HepG2 (cell line): ENCODE data around the gene PHRF1. TPM values are rescaled to one million over a fixed set of nuclear protein-coding genes. Genes with fewer than 3 reads are reported as not detected.

ENCODE experiments used
- GATAD1 ChIP-seq: IDR thresholded peaks from 2 replicates; pipeline ENCODE4 v1.6.1; 2016; ENCODE audit warnings: missing genetic modification reagents, missing compliant biosample characterization
- GFI1 ChIP-seq: sonication (generic); formaldehyde crosslinking; IDR thresholded peaks from 2 replicates; pipeline ENCODE4 v1.5.0; 2020; ENCODE audit warnings: missing genetic modification reagents, mild to moderate bottlenecking, borderline replicate concordance
- MBNL3 ChIP-seq: fragments of 250-450 bp; sonication (Bioruptor Pico); conservative IDR thresholded peaks from 2 replicates; pipeline ENCODE4 v1.8.0; 2022; ENCODE audit warnings: mild to moderate bottlenecking, inconsistent platforms
- ONECUT2 ChIP-seq: sonication (generic); formaldehyde crosslinking; IDR thresholded peaks from 2 replicates; pipeline ENCODE4 v1.4.0; 2020; ENCODE audit warnings: missing genetic modification reagents
- RBFOX2 ChIP-seq: fragments of 200-400 bp; formaldehyde crosslinking; IDR thresholded peaks from 2 replicates; pipeline ENCODE4 v1.6.1; 2017; ENCODE audit warnings: low read depth, mild to moderate bottlenecking, low read length
- SETDB1 ChIP-seq: sonication (generic); formaldehyde crosslinking; IDR thresholded peaks from 2 replicates; pipeline ENCODE4 v1.5.1; 2020; ENCODE audit warnings: missing genetic modification reagents, mild to moderate bottlenecking, borderline replicate concordance
- SNRNP70 ChIP-seq: fragments of 200-400 bp; formaldehyde crosslinking; IDR thresholded peaks from 2 replicates; pipeline ENCODE4 v1.6.1; 2017; ENCODE audit warnings: mild to moderate bottlenecking, low read depth, low read length, moderate library complexity
- SRSF4 ChIP-seq: fragments of 200-400 bp; formaldehyde crosslinking; IDR thresholded peaks from one replicate; pipeline ENCODE4 v1.6.1; 2018; ENCODE audit warnings: mild to moderate bottlenecking, low read depth, low read length, moderate library complexity; ENCODE audit not compliant: poor library complexity, severe bottlenecking
- ZNF232 ChIP-seq: sonication (generic); formaldehyde crosslinking; IDR thresholded peaks from 2 replicates; pipeline ENCODE4 v1.4.0; 2020; ENCODE audit warnings: missing genetic modification reagents, borderline replicate concordance
- ZNF30 ChIP-seq: sonication (generic); formaldehyde crosslinking; IDR thresholded peaks from 2 replicates; pipeline ENCODE4 v1.5.0; 2020; ENCODE audit warnings: mild to moderate bottlenecking, missing genetic modification reagents
- ZNF367 ChIP-seq: sonication (generic); formaldehyde crosslinking; IDR thresholded peaks from 2 replicates; pipeline ENCODE4 v1.4.0; 2020; ENCODE audit warnings: missing genetic modification reagents, borderline replicate concordance
- ZNF460 ChIP-seq: sonication (generic); formaldehyde crosslinking; IDR thresholded peaks from 2 replicates; pipeline ENCODE4 v1.5.1; 2020; ENCODE audit warnings: missing genetic modification reagents, mild to moderate bottlenecking, borderline replicate concordance
- ZNF75D ChIP-seq: sonication (generic); formaldehyde crosslinking; IDR thresholded peaks from 2 replicates; pipeline ENCODE4 v1.8.1; 2023; ENCODE audit warnings: missing genetic modification reagents, mild to moderate bottlenecking, borderline replicate concordance
- polyA plus RNA-seq, 8 experiments: library from polyadenylated mRNA; depleted of rRNA in 3 of 8; stranded (reverse) in 7 of 8; unstranded in 1 of 8; fragments of >200 nt; fragmentation: Illumina TruSeq in 4 of 8; extraction: Trizol in 4 of 8; gene quantifications; 2 replicates each; pipeline versions ENCODE4 v1.2.1 to v1.2.3, GENCODE V29; 2011 to 2016; ENCODE audit warnings: low read depth in 4 of 8, missing spikeins in 1 of 8, mixed read lengths in 1 of 8; ENCODE audit not compliant: insufficient read depth in 1 of 8
- total RNA-seq, 5 experiments: library from RNA; depleted of rRNA; stranded (reverse); fragments of >200 nt; fragmentation: Illumina TruSeq; extraction: Trizol; gene quantifications; 2 replicates each; pipeline ENCODE4 v1.2.3, GENCODE V29; 2016; ENCODE audit warnings: low read depth in 1 of 5
- TF ChIP-seq, protein P1 (sequence below): sonication (generic); formaldehyde crosslinking; IDR thresholded peaks from 2 replicates; pipeline ENCODE4 v1.9.0; 2022; ENCODE audit warnings: missing genetic modification reagents, mild to moderate bottlenecking, borderline replicate concordance
- TF ChIP-seq, protein P2 (sequence below): sonication (generic); formaldehyde crosslinking; IDR thresholded peaks from 2 replicates; pipeline ENCODE4 v1.4.0; 2020; ENCODE audit warnings: mild to moderate bottlenecking, missing genetic modification reagents
- TF ChIP-seq, protein P3 (sequence below): sonication (generic); formaldehyde crosslinking; IDR thresholded peaks from 2 replicates; pipeline ENCODE4 v1.4.0; 2020; ENCODE audit warnings: mild to moderate bottlenecking, missing genetic modification reagents, borderline replicate concordance
- TF ChIP-seq, protein P4 (sequence below): sonication (generic); formaldehyde crosslinking; IDR thresholded peaks from 2 replicates; pipeline ENCODE4 v1.9.0; 2022; ENCODE audit warnings: low read depth, missing genetic modification reagents
- TF ChIP-seq, protein P5 (sequence below): sonication (generic); formaldehyde crosslinking; IDR thresholded peaks from 2 replicates; pipeline ENCODE4 v1.4.0; 2020; ENCODE audit warnings: missing genetic modification reagents, borderline replicate concordance

Gene PHRF1
- total and polyA plus RNA-seq, 2 of the 13 experiments (the other 11 are each of a cell fraction or from before 2014, with no cell fraction given): 8.2 to 16.7 TPM

DNA sequence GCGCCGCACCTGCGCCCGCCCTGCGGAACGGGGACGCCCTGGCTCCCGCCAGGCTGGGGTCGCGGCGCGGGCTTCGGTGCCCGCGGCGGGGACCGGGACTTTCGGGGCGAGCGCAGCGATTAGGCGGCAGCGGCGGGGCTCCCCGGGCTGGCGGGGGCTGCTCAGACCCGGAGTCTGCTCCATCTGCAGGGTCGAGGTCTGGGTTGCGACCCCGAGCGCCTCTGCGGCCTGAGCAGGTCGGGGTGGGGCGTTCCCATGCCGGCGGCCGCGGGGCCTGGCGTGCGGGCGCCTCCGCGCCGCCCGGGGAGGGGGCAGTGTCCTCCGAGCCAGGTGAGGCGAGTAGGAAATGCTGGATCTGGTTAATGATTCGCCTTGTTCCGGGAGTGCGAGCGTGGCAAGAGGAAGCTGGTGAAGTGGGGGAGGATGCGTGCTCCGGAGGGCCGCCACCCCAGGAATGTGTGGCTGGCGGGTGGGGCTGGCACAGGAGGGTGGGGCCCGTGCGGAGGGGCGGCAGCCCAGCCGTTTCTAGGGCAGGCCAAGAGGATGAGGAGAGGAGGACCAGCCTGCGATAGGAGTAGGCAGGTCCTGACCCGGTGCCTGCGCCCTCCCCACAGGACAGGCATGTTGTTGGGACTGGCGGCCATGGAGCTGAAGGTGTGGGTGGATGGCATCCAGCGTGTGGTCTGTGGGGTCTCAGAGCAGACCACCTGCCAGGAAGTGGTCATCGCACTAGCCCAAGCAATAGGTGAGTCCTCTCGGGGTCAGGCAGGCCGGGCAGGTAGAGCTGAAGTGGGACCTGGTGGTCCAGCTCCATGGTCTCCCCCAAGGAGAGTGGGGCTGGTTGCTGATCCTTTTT is 14.9 kb upstream of the PHRF1 start (continued):
- TF ChIP-seq, protein P1, sequence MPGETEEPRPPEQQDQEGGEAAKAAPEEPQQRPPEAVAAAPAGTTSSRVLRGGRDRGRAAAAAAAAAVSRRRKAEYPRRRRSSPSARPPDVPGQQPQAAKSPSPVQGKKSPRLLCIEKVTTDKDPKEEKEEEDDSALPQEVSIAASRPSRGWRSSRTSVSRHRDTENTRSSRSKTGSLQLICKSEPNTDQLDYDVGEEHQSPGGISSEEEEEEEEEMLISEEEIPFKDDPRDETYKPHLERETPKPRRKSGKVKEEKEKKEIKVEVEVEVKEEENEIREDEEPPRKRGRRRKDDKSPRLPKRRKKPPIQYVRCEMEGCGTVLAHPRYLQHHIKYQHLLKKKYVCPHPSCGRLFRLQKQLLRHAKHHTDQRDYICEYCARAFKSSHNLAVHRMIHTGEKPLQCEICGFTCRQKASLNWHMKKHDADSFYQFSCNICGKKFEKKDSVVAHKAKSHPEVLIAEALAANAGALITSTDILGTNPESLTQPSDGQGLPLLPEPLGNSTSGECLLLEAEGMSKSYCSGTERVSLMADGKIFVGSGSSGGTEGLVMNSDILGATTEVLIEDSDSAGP: no peak
- TF ChIP-seq MBNL3 (CRISPR knock-in tag) (no peak), ZNF460 (no peak), GATAD1 (CRISPR knock-in tag) (0 out of 2 replicates have a peak, but pooled peaks have one; percentile 61), SNRNP70 (no peak), GFI1 (no peak), ZNF75D (no peak), ZNF367 (CRISPR knock-in tag) (no peak), RBFOX2 (peak; percentile 72), SETDB1 (CRISPR knock-in tag) (no peak), ZNF232 (peak; percentile 38; the same call in 1 of the 2 replicates), ZNF30 (CRISPR knock-in tag) (no peak), ONECUT2 (CRISPR knock-in tag) (no peak), SRSF4 (no peak)
- TF ChIP-seq, protein P2, sequence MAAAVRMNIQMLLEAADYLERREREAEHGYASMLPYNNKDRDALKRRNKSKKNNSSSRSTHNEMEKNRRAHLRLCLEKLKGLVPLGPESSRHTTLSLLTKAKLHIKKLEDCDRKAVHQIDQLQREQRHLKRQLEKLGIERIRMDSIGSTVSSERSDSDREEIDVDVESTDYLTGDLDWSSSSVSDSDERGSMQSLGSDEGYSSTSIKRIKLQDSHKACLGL (CRISPR knock-in tag): no peak; the same call in 1 of the 2 replicates
- TF ChIP-seq, protein P3, sequence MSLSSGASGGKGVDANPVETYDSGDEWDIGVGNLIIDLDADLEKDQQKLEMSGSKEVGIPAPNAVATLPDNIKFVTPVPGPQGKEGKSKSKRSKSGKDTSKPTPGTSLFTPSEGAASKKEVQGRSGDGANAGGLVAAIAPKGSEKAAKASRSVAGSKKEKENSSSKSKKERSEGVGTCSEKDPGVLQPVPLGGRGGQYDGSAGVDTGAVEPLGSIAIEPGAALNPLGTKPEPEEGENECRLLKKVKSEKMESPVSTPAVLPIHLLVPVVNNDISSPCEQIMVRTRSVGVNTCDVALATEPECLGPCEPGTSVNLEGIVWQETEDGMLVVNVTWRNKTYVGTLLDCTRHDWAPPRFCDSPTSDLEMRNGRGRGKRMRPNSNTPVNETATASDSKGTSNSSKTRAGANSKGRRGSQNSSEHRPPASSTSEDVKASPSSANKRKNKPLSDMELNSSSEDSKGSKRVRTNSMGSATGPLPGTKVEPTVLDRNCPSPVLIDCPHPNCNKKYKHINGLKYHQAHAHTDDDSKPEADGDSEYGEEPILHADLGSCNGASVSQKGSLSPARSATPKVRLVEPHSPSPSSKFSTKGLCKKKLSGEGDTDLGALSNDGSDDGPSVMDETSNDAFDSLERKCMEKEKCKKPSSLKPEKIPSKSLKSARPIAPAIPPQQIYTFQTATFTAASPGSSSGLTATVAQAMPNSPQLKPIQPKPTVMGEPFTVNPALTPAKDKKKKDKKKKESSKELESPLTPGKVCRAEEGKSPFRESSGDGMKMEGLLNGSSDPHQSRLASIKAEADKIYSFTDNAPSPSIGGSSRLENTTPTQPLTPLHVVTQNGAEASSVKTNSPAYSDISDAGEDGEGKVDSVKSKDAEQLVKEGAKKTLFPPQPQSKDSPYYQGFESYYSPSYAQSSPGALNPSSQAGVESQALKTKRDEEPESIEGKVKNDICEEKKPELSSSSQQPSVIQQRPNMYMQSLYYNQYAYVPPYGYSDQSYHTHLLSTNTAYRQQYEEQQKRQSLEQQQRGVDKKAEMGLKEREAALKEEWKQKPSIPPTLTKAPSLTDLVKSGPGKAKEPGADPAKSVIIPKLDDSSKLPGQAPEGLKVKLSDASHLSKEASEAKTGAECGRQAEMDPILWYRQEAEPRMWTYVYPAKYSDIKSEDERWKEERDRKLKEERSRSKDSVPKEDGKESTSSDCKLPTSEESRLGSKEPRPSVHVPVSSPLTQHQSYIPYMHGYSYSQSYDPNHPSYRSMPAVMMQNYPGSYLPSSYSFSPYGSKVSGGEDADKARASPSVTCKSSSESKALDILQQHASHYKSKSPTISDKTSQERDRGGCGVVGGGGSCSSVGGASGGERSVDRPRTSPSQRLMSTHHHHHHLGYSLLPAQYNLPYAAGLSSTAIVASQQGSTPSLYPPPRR (CRISPR knock-in tag): peak; percentile 41; the same call in 1 of the 2 replicates
- TF ChIP-seq, protein P4, sequence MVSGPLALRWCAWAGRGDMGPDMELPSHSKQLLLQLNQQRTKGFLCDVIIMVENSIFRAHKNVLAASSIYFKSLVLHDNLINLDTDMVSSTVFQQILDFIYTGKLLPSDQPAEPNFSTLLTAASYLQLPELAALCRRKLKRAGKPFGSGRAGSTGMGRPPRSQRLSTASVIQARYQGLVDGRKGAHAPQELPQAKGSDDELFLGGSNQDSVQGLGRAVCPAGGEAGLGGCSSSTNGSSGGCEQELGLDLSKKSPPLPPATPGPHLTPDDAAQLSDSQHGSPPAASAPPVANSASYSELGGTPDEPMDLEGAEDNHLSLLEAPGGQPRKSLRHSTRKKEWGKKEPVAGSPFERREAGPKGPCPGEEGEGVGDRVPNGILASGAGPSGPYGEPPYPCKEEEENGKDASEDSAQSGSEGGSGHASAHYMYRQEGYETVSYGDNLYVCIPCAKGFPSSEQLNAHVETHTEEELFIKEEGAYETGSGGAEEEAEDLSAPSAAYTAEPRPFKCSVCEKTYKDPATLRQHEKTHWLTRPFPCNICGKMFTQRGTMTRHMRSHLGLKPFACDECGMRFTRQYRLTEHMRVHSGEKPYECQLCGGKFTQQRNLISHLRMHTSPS (CRISPR knock-in tag): peak; percentile 82
- TF ChIP-seq, protein P5, sequence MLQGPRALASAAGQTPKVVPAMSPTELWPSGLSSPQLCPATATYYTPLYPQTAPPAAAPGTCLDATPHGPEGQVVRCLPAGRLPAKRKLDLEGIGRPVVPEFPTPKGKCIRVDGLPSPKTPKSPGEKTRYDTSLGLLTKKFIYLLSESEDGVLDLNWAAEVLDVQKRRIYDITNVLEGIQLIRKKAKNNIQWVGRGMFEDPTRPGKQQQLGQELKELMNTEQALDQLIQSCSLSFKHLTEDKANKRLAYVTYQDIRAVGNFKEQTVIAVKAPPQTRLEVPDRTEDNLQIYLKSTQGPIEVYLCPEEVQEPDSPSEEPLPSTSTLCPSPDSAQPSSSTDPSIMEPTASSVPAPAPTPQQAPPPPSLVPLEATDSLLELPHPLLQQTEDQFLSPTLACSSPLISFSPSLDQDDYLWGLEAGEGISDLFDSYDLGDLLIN (CRISPR knock-in tag): no peak
